NCI-H1436 (cell line): ENCODE data around the gene CALCA.
"Not testable (repeated sequence)": the region's sequence is repeated elsewhere in the genome, so short reads cannot be mapped to it uniquely, and the experiment has no call there.

ENCODE experiments used
- DNase-seq: peaks from one replicate; lab custom pipeline; 2025; lab: John Stamatoyannopoulos, UW

Gene CALCA

GRCh38 chr11:14971865-14972580 lies at the start of gene CALCA:
Gene CALCA, minus strand, starts transcription at chr11:14972351. Its CDS starts 1,159 bp downstream, at chr11:14971192.
- DNase-seq = peak; percentile 64

- no peak for DNase-seq
Measured at GRCh38 chr11:15016200-15016599, 44.0 kb upstream of the CALCA start.

- DNase-seq = no peak
Measured at GRCh38 chr11:15011776-15012345, 39.7 kb upstream of the CALCA start.

- no peak for DNase-seq
Measured at GRCh38 chr11:15010865-15011264, 38.7 kb upstream of the CALCA start.

- peak; percentile 45 for DNase-seq
Measured at GRCh38 chr11:15006139-15006759, 34.1 kb upstream of the CALCA start.

GRCh38 chr11:14988133-14988532 lies 16.0 kb upstream of the CALCA start:
- DNase-seq = not testable (repeated sequence)

- DNase-seq = no peak
Measured at GRCh38 chr11:14981507-14981906, 9.4 kb upstream of the CALCA start.

- no peak for DNase-seq
Measured at GRCh38 chr11:14980854-14981253, 8.7 kb upstream of the CALCA start.

GRCh38 chr11:14977101-14977880 lies 5.1 kb upstream of the CALCA start:
- DNase-seq = no peak

- no peak for DNase-seq
Measured at GRCh38 chr11:14975252-14975587, 3.1 kb upstream of the CALCA start.

GRCh38 chr11:14974515-14975251 lies 2.5 kb upstream of the CALCA start:
- DNase-seq = no peak

GRCh38 chr11:14973621-14974514 lies 1.7 kb upstream of the CALCA start:
- DNase-seq = no peak

GRCh38 chr11:14972581-14973495 lies 687 bp upstream of the CALCA start:
- peak; percentile 78 for DNase-seq

GRCh38 chr11:14969901-14970323 lies 2.2 kb downstream of the CALCA start:
- DNase-seq = peak; percentile 34

GRCh38 chr11:14967581-14968243 lies 4.4 kb downstream of the CALCA start:
- DNase-seq = peak; percentile 83

GRCh38 chr11:14956111-14956510 lies 16.0 kb downstream of the CALCA start:
- DNase-seq = no peak

- no peak for DNase-seq
Measured at GRCh38 chr11:14954581-14954980, 17.6 kb downstream of the CALCA start.

GRCh38 chr11:14953904-14954303 lies 18.2 kb downstream of the CALCA start:
- no peak for DNase-seq

GRCh38 chr11:14949437-14950147 lies 22.6 kb downstream of the CALCA start:
- no peak for DNase-seq
